Right atrium auricular region (tissue), 2 donors: ENCODE results near the gene DDX55. TPM values are rescaled to one million over a fixed set of nuclear protein-coding genes. Genes with fewer than 3 reads are reported as not detected.
"Not testable (repeated sequence)": the region's sequence is repeated elsewhere in the genome, so short reads cannot be mapped to it uniquely, and the experiment has no call there.

Source experiments
- DNase-seq: peaks from one replicate; pipeline ENCODE4 v3.0.0-alpha.2; 2019; ENCODE audit warnings: low spot score
- H3K27ac ChIP-seq, 2 donors: fragments of 200-600 bp; sonication (generic); 1 replicate in 1 of 2; 2 replicates in 1 of 2; pipeline ENCODE4 v1.5.1; 2016 to 2019
- H3K27me3 ChIP-seq, 2 donors: fragments of 200-600 bp; sonication (generic); one replicate each; pipeline versions ENCODE4 v1.5.1 to v1.6.0; 2017 to 2019
- H3K36me3 ChIP-seq: fragments of 200-600 bp; sonication (generic); one replicate; pipeline ENCODE4 v1.5.1; 2016
- H3K4me1 ChIP-seq, 2 donors: fragments of 200-600 bp; sonication (generic); one replicate each; pipeline versions ENCODE4 v1.5.1 to v1.6.0; 2017 to 2019
- H3K4me3 ChIP-seq, 2 donors: fragments of 200-600 bp; sonication (generic); 1 replicate in 1 of 2; 2 replicates in 1 of 2; pipeline ENCODE4 v1.5.1; 2017 to 2019; ENCODE audit warnings: mild to moderate bottlenecking in 1 of 2, moderate library complexity in 1 of 2
- H3K9me3 ChIP-seq, 2 donors: fragments of 200-600 bp; sonication (generic); one replicate each; pipeline ENCODE4 v1.5.1; 2019
- CTCF ChIP-seq, 2 donors: fragments of 200-600 bp; sonication (generic); IDR thresholded peaks; one replicate each; pipeline ENCODE4 v1.5.1; 2019; ENCODE audit warnings: antibody characterized with exemption in 2 of 2
- total RNA-seq, 2 donors: library from RNA; depleted of rRNA; stranded (reverse); fragments of >200 nt; gene quantifications; one replicate each; pipeline ENCODE4 v1.1.0, GENCODE V29; 2016

DDX55 gene
- 1 to 10 TPM; 7.2 to 7.5 TPM for total RNA-seq

GRCh38 chr12:123601602-123602489, at the start of gene DDX55:
Gene DDX55, plus strand, starts transcription at chr12:123602099. Its CDS starts 50 bp downstream, at chr12:123602149.
- DNase-seq: peak; percentile 81
- Histone ChIP-seq H3K36me3 (peaks cover 30% of the 10 kb centered on the region), H3K4me3 (peak within 1 kb of the TSS; percentile 84), H3K4me1 (peaks cover 0 to 17% of the 10 kb centered on the region in 2 donors), H3K9me3 (no peaks in the 10 kb centered on the region), H3K27me3 (no peaks in the 10 kb centered on the region), H3K27ac (peak within 1 kb of the TSS; percentile 64 to 80)
- TF ChIP-seq CTCF (IDR thresholded peaks at IDR 0.05): peak; percentile 25 to 87

GRCh38 chr12:123554136-123554535, 47.8 kb upstream of the DDX55 start:
- not testable (repeated sequence) for H3K9me3 ChIP-seq, H3K4me1 ChIP-seq, H3K36me3 ChIP-seq, DNase-seq, H3K27me3 ChIP-seq, H3K4me3 ChIP-seq, H3K27ac ChIP-seq

- not testable (repeated sequence) for H3K9me3 ChIP-seq, H3K27ac ChIP-seq, DNase-seq, H3K36me3 ChIP-seq, H3K4me1 ChIP-seq, H3K4me3 ChIP-seq, H3K27me3 ChIP-seq
These were observed 47.1 kb upstream of the DDX55 start for GRCh38 chr12:123554843-123555242.

- DNase-seq, H3K9me3 ChIP-seq, H3K27ac ChIP-seq, H3K4me3 ChIP-seq, H3K36me3 ChIP-seq, H3K27me3 ChIP-seq, H3K4me1 ChIP-seq: not testable (repeated sequence)
These were observed 43.4 kb upstream of the DDX55 start for GRCh38 chr12:123558487-123558886.

GRCh38 chr12:123559468-123559867, 42.4 kb upstream of the DDX55 start:
- TF ChIP-seq CTCF (IDR thresholded peaks at IDR 0.05): no peak
- Histone ChIP-seq H3K36me3 (no peaks in the 10 kb centered on the region), H3K9me3 (no peaks in the 10 kb centered on the region), H3K27me3 (no peaks in the 10 kb centered on the region), H3K4me3 (no peak overlapping the region), H3K4me1 (no peaks in the 10 kb centered on the region), H3K27ac (no peak overlapping the region)
- DNase-seq: no peak

- H3K4me3 ChIP-seq: no peak overlapping the region
- DNase-seq: peak; percentile 89
- no peaks in the 10 kb centered on the region for H3K9me3 ChIP-seq
- TF ChIP-seq CTCF (IDR thresholded peaks at IDR 0.05): no peak
- H3K27me3 ChIP-seq: no peaks in the 10 kb centered on the region
- no peaks in the 10 kb centered on the region for H3K36me3 ChIP-seq
- no peak overlapping the region for H3K27ac ChIP-seq
- no peaks in the 10 kb centered on the region for H3K4me1 ChIP-seq
These were observed 30.5 kb upstream of the DDX55 start for GRCh38 chr12:123571343-123571813.

- Histone ChIP-seq H3K27ac (no peak overlapping the region), H3K4me3 (no peak overlapping the region), H3K4me1 (no peaks in the 10 kb centered on the region), H3K27me3 (no peaks in the 10 kb centered on the region), H3K36me3 (no peaks in the 10 kb centered on the region), H3K9me3 (no peaks in the 10 kb centered on the region)
- no peak for TF ChIP-seq CTCF (IDR thresholded peaks at IDR 0.05)
- no peak for DNase-seq
These were observed 29.5 kb upstream of the DDX55 start for GRCh38 chr12:123572391-123572790.
